Endothelial cell (in vitro differentiated cells): Measurements from ENCODE around the gene MTMR2. TPM values are rescaled to one million over a fixed set of nuclear protein-coding genes. Genes with fewer than 3 reads are reported as not detected.

Source experiments
- DNase-seq: peaks from one replicate; pipeline ENCODE4 v3.0.0; 2021; ENCODE audit warnings: low spot score
- H3K27ac Mint-ChIP-seq: one replicate; pipeline ENCODE4 v1.8.0; 2021; ENCODE audit warnings: mixed read lengths, inconsistent platforms; ENCODE audit not compliant: unreplicated experiment
- H3K27me3 Mint-ChIP-seq: one replicate; pipeline ENCODE4 v1.8.0; 2021; ENCODE audit warnings: mild to moderate bottlenecking, moderate library complexity, mixed read lengths, inconsistent platforms; ENCODE audit not compliant: unreplicated experiment
- H3K36me3 Mint-ChIP-seq: one replicate; pipeline ENCODE4 v1.8.0; 2021; ENCODE audit warnings: mild to moderate bottlenecking, low read depth, mixed read lengths, inconsistent platforms; ENCODE audit not compliant: unreplicated experiment
- H3K4me1 Mint-ChIP-seq: one replicate; pipeline ENCODE4 v1.8.0; 2021; ENCODE audit warnings: mild to moderate bottlenecking, mixed read lengths, inconsistent platforms; ENCODE audit not compliant: unreplicated experiment
- H3K4me3 Mint-ChIP-seq: one replicate; pipeline ENCODE4 v1.8.0; 2021; ENCODE audit warnings: mild to moderate bottlenecking, mixed read lengths, inconsistent platforms; ENCODE audit not compliant: unreplicated experiment
- H3K9me3 Mint-ChIP-seq: one replicate; pipeline ENCODE4 v1.8.0; 2021; ENCODE audit warnings: mixed read lengths, inconsistent platforms; ENCODE audit not compliant: unreplicated experiment
- CTCF ChIP-seq: fragments of 200-600 bp; sonication (generic); IDR thresholded peaks from one replicate; pipeline ENCODE4 v1.5.0; 2021; ENCODE audit warnings: antibody characterized with exemption; ENCODE audit not compliant: unreplicated experiment
- total RNA-seq: library from RNA; stranded (reverse); fragmentation: NEBNext Ultra II Directional; extraction: Animal tissue kit (Norgen Biotek cat#: 25700); gene quantifications from one replicate; pipeline ENCODE4 v1.2.1, GENCODE V29; 2021; ENCODE audit not compliant: unreplicated experiment

The MTMR2 gene
- total RNA-seq, 1 donor from 2014 or later, result 65.0 TPM

DNA sequence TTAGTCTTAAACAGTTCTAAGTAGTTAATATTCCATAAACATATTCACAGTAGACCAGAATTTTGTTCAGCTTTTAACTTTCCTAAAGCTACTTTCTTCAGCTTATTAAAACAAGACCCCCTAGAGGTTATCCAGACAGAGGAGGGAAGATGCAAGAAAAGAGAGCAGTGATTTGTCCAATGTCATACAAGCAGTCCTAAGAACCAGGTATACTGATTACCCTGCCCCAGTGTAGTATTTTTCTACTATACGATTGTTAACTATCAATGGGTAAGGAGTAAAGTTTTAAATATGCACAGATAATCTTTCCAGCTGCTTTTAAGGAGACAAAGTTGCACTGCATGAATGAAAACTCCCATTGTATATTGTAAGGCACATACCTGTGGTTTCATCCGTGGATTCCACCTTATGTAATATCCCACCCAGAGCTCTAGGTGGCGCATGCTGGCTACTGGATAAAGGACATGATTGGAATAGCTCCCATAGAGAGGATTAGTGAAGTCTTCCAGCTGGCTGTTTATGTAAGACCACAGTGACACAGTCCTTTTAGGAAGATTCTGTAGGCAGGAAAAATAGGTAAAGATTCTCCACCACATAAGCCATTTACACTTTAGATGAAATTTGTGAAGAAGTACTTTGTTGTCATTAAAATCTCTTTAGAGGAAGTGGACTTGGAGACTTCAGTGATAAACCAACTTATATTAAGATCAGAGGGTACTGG, 88.0 kb downstream of the MTMR2 start:
- Mint-ChIP-seq H3K4me1 (no peaks in the 10 kb centered on the region), H3K27ac (peak overlapping the region; percentile 43), H3K27me3 (no peaks in the 10 kb centered on the region), H3K4me3 (no peak overlapping the region), H3K36me3 (peaks cover 9% of the 10 kb centered on the region), H3K9me3 (no peaks in the 10 kb centered on the region)
- peak; percentile 70 for DNase-seq
- TF ChIP-seq CTCF, result peak; percentile 84

- DNase-seq, result no peak
- Mint-ChIP-seq H3K27me3 (no peaks in the 10 kb centered on the region), H3K9me3 (no peaks in the 10 kb centered on the region), H3K4me1 (no peaks in the 10 kb centered on the region), H3K36me3 (peaks cover 12% of the 10 kb centered on the region), H3K4me3 (no peak overlapping the region), H3K27ac (no peak overlapping the region)
- no peak for TF ChIP-seq CTCF
Observed at GRCh38 chr11:95835351-95835750, 88.6 kb downstream of the MTMR2 start.

GRCh38 chr11:95833378-95833777, 90.5 kb downstream of the MTMR2 start:
- TF ChIP-seq CTCF, result no peak
- no peak for DNase-seq
- Mint-ChIP-seq H3K4me3 (no peak overlapping the region), H3K27me3 (no peaks in the 10 kb centered on the region), H3K36me3 (peaks cover 17% of the 10 kb centered on the region), H3K4me1 (no peaks in the 10 kb centered on the region), H3K9me3 (no peaks in the 10 kb centered on the region), H3K27ac (no peak overlapping the region)

DNA sequence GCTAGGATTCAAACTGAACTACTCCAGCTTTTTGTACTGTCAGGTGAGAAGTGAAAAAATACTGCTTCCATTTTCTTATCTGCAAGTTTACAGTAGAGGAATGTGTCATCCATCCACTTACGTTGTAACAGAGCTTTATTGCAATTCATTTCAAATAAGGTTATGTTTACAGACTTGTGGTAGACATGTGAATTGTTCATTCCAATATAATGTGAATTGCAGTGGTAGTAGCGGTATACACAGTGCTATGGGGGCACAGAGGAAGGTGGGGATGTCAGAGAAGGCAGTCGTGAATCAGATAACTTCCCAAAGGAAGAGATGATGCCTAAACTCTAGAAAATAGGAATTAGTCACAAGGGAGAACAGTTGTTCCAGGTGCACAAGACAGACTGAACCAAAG, 91.1 kb downstream of the MTMR2 start:
- Mint-ChIP-seq H3K9me3 (no peaks in the 10 kb centered on the region), H3K4me3 (peak overlapping the region; percentile 35), H3K36me3 (peaks cover 17% of the 10 kb centered on the region), H3K27ac (no peak overlapping the region), H3K4me1 (no peaks in the 10 kb centered on the region), H3K27me3 (no peaks in the 10 kb centered on the region)
- DNase-seq, result no peak
- no peak for TF ChIP-seq CTCF

GRCh38 chr11:95831198-95831883, 92.6 kb downstream of the MTMR2 start:
- Mint-ChIP-seq H3K27ac (no peak overlapping the region), H3K4me3 (no peak overlapping the region), H3K4me1 (no peaks in the 10 kb centered on the region), H3K27me3 (no peaks in the 10 kb centered on the region), H3K9me3 (no peaks in the 10 kb centered on the region), H3K36me3 (peaks cover 17% of the 10 kb centered on the region)
- DNase-seq, result no peak
- TF ChIP-seq CTCF, result no peak
